Mesenchymal stem cell (in vitro differentiated cells and primary cell): ENCODE measurements around the gene GNAT2.
A peak's percentile ranks its signal among the peaks of the same experiment; 100 is the strongest.

ENCODE experiments used
- DNase-seq: peaks from one replicate; pipeline ENCODE4 v3.0.0-alpha.2; 2013
- H2AFZ ChIP-seq: one replicate; pipeline ENCODE4 v1.6.1; 2013; ENCODE audit warnings: low read depth, mild to moderate bottlenecking, control low read depth, inconsistent platforms, low read length, moderate library complexity
- H2AK5ac ChIP-seq: 2 replicates; pipeline ENCODE4 v1.6.1; 2013; ENCODE audit warnings: low read length, moderate library complexity, mild to moderate bottlenecking, inconsistent platforms; ENCODE audit not compliant: severe bottlenecking
- H2BK120ac ChIP-seq: one replicate; pipeline ENCODE4 v1.6.1; 2013; ENCODE audit warnings: low read depth, mild to moderate bottlenecking, inconsistent platforms, low read length, moderate library complexity
- H2BK12ac ChIP-seq, 2 experiments: one replicate each; pipeline ENCODE4 v1.6.1; 2013; ENCODE audit warnings: inconsistent platforms in 2 of 2, low read length in 2 of 2, mild to moderate bottlenecking in 2 of 2, moderate library complexity in 2 of 2, control low read depth in 1 of 2
- H2BK15ac ChIP-seq: one replicate; pipeline ENCODE4 v1.6.1; 2013; ENCODE audit warnings: mild to moderate bottlenecking, low read depth, inconsistent platforms; ENCODE audit not compliant: poor library complexity, severe bottlenecking
- H2BK5ac ChIP-seq: 2 replicates; pipeline ENCODE4 v1.6.1; 2013; ENCODE audit warnings: low read depth, mild to moderate bottlenecking, low read length, control low read depth, inconsistent platforms; ENCODE audit not compliant: poor library complexity, severe bottlenecking
- H3K14ac ChIP-seq, 2 experiments: one replicate each; pipeline ENCODE4 v1.6.1; 2013; ENCODE audit warnings: inconsistent platforms in 2 of 2, low read length in 2 of 2, control low read depth in 1 of 2, mild to moderate bottlenecking in 1 of 2, moderate library complexity in 1 of 2
- H3K18ac ChIP-seq, 2 experiments: one replicate each; pipeline ENCODE4 v1.6.1; 2013; ENCODE audit warnings: inconsistent platforms in 2 of 2, low read length in 2 of 2, control low read depth in 1 of 2, low read depth in 1 of 2, mild to moderate bottlenecking in 1 of 2
- H3K23ac ChIP-seq, 2 experiments: one replicate each; pipeline ENCODE4 v1.6.1; 2013; ENCODE audit warnings: inconsistent platforms in 2 of 2, low read length in 2 of 2, mild to moderate bottlenecking in 2 of 2, moderate library complexity in 2 of 2, control low read depth in 1 of 2
- H3K27ac ChIP-seq: 2 replicates; pipeline ENCODE4 v1.5.1; 2013; ENCODE audit warnings: mild to moderate bottlenecking, moderate library complexity, low read length, control low read depth, inconsistent platforms; ENCODE audit not compliant: poor library complexity, severe bottlenecking
- H3K27me3 ChIP-seq, 2 experiments: 2 replicates each; pipeline versions ENCODE4 v1.6.1 to v1.7.0; 2013; ENCODE audit warnings: low read length in 2 of 2, mild to moderate bottlenecking in 2 of 2, moderate library complexity in 2 of 2, control low read depth in 1 of 2, inconsistent platforms in 1 of 2; ENCODE audit not compliant: control insufficient read depth in 1 of 2, insufficient read depth in 1 of 2
- H3K36me3 ChIP-seq, 2 experiments: 2 replicates each; pipeline versions ENCODE4 v1.6.1 to v1.7.0; 2013; ENCODE audit warnings: low read length in 2 of 2, control low read depth in 1 of 2, inconsistent platforms in 1 of 2, low read depth in 1 of 2, mild to moderate bottlenecking in 1 of 2; ENCODE audit not compliant: insufficient read depth in 2 of 2, control insufficient read depth in 1 of 2
- H3K4ac ChIP-seq, 2 experiments: one replicate each; pipeline ENCODE4 v1.6.1; 2013; ENCODE audit warnings: inconsistent platforms in 2 of 2, low read length in 2 of 2, mild to moderate bottlenecking in 2 of 2, moderate library complexity in 2 of 2, control low read depth in 1 of 2, low read depth in 1 of 2
- H3K4me1 ChIP-seq: 2 replicates; pipeline ENCODE4 v1.6.1; 2013; ENCODE audit warnings: low read depth, low read length, control low read depth; ENCODE audit not compliant: control insufficient read depth, insufficient read depth
- H3K4me2 ChIP-seq: 2 replicates; pipeline ENCODE4 v1.6.1; 2013; ENCODE audit warnings: low read length, mild to moderate bottlenecking, inconsistent platforms; ENCODE audit not compliant: poor library complexity, severe bottlenecking
- H3K4me3 ChIP-seq, 2 experiments: 2 replicates each; pipeline versions ENCODE4 v1.5.1 to v1.7.0; 2013; ENCODE audit warnings: low read length in 2 of 2, mild to moderate bottlenecking in 2 of 2, control low read depth in 1 of 2, low read depth in 1 of 2; ENCODE audit not compliant: insufficient read depth in 1 of 2
- H3K79me1 ChIP-seq: replicated peaks from 2 replicates; pipeline ENCODE4 v1.6.1; 2013; ENCODE audit warnings: mild to moderate bottlenecking, control low read depth, low read length, inconsistent platforms; ENCODE audit not compliant: poor library complexity, severe bottlenecking
- H3K9ac ChIP-seq: 2 replicates; pipeline ENCODE4 v1.7.0; 2013; ENCODE audit warnings: mild to moderate bottlenecking, low read length, moderate library complexity
- H3K9me3 ChIP-seq: 2 replicates; pipeline ENCODE4 v1.7.0; 2013; ENCODE audit warnings: mild to moderate bottlenecking, low read length; ENCODE audit not compliant: control insufficient read depth
- H4K8ac ChIP-seq: one replicate; pipeline ENCODE4 v1.6.1; 2013; ENCODE audit warnings: inconsistent platforms, mild to moderate bottlenecking, low read length, moderate library complexity
- H4K91ac ChIP-seq: one replicate; pipeline ENCODE4 v1.6.1; 2013; ENCODE audit warnings: mild to moderate bottlenecking, low read length, inconsistent platforms
- WGBS: methylation state at CpG from one replicate; pipeline ENCODE4 v1.1.7; 2013; ENCODE audit warnings: mixed read lengths; 5-methylcytosine and 5-hydroxymethylcytosine counted together

Gene GNAT2

DNA sequence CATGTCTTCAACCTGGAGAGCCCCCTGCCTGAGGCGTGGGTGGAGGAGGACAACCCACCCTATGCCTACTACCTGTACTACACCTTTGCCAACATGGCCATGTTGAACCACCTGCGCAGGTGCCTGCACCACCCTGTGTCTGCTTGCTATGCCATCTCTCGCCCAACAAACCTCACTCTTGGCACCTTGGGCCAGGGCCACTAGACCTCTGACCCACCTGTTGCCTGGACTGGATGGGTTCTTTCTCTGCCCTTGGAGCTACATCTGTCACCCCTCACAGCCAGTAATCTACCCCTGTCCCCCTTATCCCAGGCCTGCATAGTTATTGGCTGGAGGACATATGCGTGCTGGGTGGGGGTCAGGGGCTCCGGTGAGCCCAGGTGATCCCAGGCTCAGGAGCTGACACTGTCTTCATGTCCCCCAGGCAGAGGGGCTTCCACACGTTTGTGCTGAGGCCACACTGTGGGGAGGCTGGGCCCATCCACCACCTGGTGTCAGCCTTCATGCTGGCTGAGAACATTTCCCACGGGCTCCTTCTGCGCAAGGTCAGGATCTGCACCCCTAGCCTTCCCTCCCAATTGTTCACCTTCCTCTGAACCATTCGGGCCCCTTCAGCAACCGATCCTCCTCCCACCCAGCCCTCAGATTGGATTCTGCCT, 10.1 kb upstream of the GNAT2 start:
- no peaks in the 10 kb centered on the region for H3K9me3 ChIP-seq
- no peak overlapping the region for H2BK120ac ChIP-seq
- H3K4me1 ChIP-seq, result peaks cover 45% of the 10 kb centered on the region
- no peak overlapping the region for H2BK15ac ChIP-seq
- no peak overlapping the region for H3K23ac ChIP-seq
- H3K18ac ChIP-seq, result no peak overlapping the region
- H3K14ac ChIP-seq, result no peak overlapping the region
- no peak overlapping the region for H2BK12ac ChIP-seq
- no peak overlapping the region for H2AFZ ChIP-seq
- H4K8ac ChIP-seq, result no peak overlapping the region
- 85% methylated on average over 10 of the region's 10 CpGs for WGBS
- H3K4me2 ChIP-seq, result no peak overlapping the region
- no peak overlapping the region for H3K27ac ChIP-seq
- H3K79me1 ChIP-seq, result peaks cover 40% of the 10 kb centered on the region
- H3K4me3 ChIP-seq, result no peak overlapping the region
- no peak for DNase-seq
- H3K4ac ChIP-seq, result no peak overlapping the region
- H2AK5ac ChIP-seq, result peak overlapping the region; percentile 8
- H4K91ac ChIP-seq, result no peak overlapping the region
- H3K27me3 ChIP-seq, result no peaks in the 10 kb centered on the region
- peaks cover 63 to 84% of the 10 kb centered on the region in 2 experiments for H3K36me3 ChIP-seq
- H2BK5ac ChIP-seq, result no peak overlapping the region
- no peak overlapping the region for H3K9ac ChIP-seq

DNA sequence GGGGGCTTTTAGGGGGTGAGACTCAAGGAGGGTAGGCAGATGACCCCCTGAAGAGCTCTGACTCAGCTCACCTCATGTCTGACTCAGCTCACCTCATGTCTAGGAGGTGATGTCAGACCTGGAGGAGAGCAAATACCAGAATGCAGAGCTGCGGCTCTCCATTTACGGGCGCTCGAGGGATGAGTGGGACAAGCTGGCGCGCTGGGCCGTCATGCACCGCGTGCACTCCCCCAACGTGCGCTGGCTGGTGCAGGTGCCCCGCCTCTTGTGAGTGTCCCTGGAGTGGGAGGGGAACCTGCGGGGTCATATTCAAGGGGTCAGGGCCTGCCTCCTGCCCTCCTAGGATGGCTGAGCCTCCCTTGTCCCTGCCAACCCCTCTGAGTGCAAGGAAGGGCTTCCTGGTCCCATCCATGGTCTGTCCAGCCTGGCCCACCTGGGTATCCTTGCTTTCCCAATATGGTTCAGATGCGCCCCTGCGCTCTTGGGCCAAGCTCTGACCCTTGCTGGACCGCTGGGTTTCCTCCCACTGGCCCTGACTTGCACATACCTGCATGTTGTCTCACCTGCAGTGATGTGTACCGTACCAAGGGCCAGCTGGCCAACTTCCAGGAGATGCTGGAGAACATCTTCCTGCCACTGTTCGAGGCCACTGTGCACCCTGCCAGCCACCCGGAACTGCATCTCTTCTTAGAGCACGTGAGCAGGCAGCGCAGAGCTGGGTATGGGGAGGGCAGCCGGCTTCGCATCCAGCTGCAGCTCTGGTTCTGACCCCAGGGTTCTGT, 9.3 kb upstream of the GNAT2 start:
- Histone ChIP-seq H2BK120ac (no peak overlapping the region), H3K4me2 (no peak overlapping the region)

DNA sequence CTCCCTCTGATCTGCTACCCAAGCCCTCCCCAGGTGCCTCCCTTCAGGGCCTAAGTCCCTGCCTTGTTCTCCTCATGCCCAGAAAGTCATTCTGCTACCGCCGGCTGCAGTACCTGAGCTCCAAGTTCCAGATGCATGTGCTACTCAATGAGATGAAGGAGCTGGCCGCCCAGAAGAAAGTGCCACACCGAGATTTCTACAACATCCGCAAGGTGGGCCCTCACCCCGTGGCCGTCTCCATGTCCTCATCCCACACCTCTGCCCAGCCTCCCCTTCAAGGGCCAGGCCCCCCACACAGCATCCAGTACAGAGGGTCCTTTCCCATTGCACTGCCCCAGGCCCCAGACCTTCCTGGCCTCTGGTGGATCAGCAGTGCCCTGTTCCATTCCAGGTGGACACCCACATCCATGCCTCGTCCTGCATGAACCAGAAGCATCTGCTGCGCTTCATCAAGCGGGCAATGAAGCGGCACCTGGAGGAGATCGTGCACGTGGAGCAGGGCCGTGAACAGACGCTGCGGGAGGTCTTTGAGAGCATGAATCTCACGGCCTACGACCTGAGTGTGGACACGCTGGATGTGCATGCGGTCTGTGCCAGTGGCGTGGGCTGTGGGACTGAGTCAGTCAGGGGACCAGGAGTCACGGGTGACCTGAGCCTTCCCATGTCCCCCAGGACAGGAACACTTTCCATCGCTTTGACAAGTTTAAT, 8.4 kb upstream of the GNAT2 start:
- H3K27ac ChIP-seq, result peak overlapping the region; percentile 85
- H3K79me1 ChIP-seq, result peaks cover 36% of the 10 kb centered on the region
- H3K4me1 ChIP-seq, result peaks cover 58% of the 10 kb centered on the region
- no peaks in the 10 kb centered on the region for H3K9me3 ChIP-seq
- H2BK5ac ChIP-seq, result no peak overlapping the region
- no peak overlapping the region for H3K4me3 ChIP-seq
- no peak overlapping the region for H3K14ac ChIP-seq
- DNase-seq, result no peak
- H3K36me3 ChIP-seq, result peaks cover 63 to 83% of the 10 kb centered on the region in 2 experiments
- no peak overlapping the region for H3K18ac ChIP-seq
- 95% methylated on average over 22 of the region's 23 CpGs for WGBS
- no peaks in the 10 kb centered on the region for H3K27me3 ChIP-seq
- no peak overlapping the region for H2BK120ac ChIP-seq
- H3K4ac ChIP-seq, result no peak overlapping the region
- H3K4me2 ChIP-seq, result no peak overlapping the region
- no peak overlapping the region for H4K91ac ChIP-seq
- H2AFZ ChIP-seq, result no peak overlapping the region
- no peak overlapping the region for H4K8ac ChIP-seq
- H2BK12ac ChIP-seq, result no peak overlapping the region
- no peak overlapping the region for H3K23ac ChIP-seq
- H3K9ac ChIP-seq, result no peak overlapping the region
- H2AK5ac ChIP-seq, result peak overlapping the region; percentile 31
- H2BK15ac ChIP-seq, result no peak overlapping the region

More for the DNA sequence above, 9.3 kb upstream of the GNAT2 start:
- H3K79me1 ChIP-seq, result peaks cover 38% of the 10 kb centered on the region
- H3K23ac ChIP-seq, result no peak overlapping the region
- H3K18ac ChIP-seq, result no peak overlapping the region
- peak overlapping the region; percentile 22 for H2AK5ac ChIP-seq
- H3K27me3 ChIP-seq, result no peaks in the 10 kb centered on the region
- DNase-seq, result no peak
- 86% methylated on average over 23 of the region's 23 CpGs for WGBS
- H3K4me1 ChIP-seq, result peaks cover 50% of the 10 kb centered on the region
- peak overlapping the region; percentile 85 for H3K27ac ChIP-seq
- no peak overlapping the region for H3K14ac ChIP-seq
- H3K9me3 ChIP-seq, result no peaks in the 10 kb centered on the region
- no peak overlapping the region for H2BK15ac ChIP-seq
- H3K4me3 ChIP-seq, result no peak overlapping the region
- H2BK5ac ChIP-seq, result no peak overlapping the region
- H3K9ac ChIP-seq, result no peak overlapping the region
- no peak overlapping the region for H4K91ac ChIP-seq
- no peak overlapping the region for H4K8ac ChIP-seq
- no peak overlapping the region for H3K4ac ChIP-seq
- H2BK12ac ChIP-seq, result no peak overlapping the region
- peaks cover 63 to 85% of the 10 kb centered on the region in 2 experiments for H3K36me3 ChIP-seq
- no peak overlapping the region for H2AFZ ChIP-seq
